Bronchial epithelial cell (primary cell): Measurements from ENCODE around the gene SHROOM3. TPM values are rescaled to one million over a fixed set of nuclear protein-coding genes. Genes with fewer than 3 reads are reported as not detected.

Source experiments
- DNase-seq: peaks from one replicate; pipeline ENCODE4 v3.0.0-alpha.2; 2010; ENCODE audit warnings: low read depth
- FAIRE-seq: peaks from 2 replicates; lab custom pipeline; 2011; peaks lifted over from hg19 to GRCh38; lab: Jason Lieb, UNC
- H3K27me3 ChIP-seq: 2 replicates; pipeline ENCODE4 v1.5.1; 2011; ENCODE audit warnings: low read length; ENCODE audit not compliant: control insufficient read depth, insufficient read depth
- H3K36me3 ChIP-seq: 2 replicates; pipeline ENCODE4 v1.5.1; 2011; ENCODE audit warnings: low read length; ENCODE audit not compliant: control insufficient read depth, insufficient read depth
- H3K4me3 ChIP-seq: 2 replicates; pipeline ENCODE4 v1.5.1; 2011; ENCODE audit warnings: mild to moderate bottlenecking, low read depth, low read length, control low read depth
- total RNA-seq: library from RNA; depleted of rRNA; stranded (reverse); fragments of >200 nt; gene quantifications from 2 replicates; pipeline ENCODE4 v1.2.1, GENCODE V29; 2014
- TF ChIP-seq, protein P1 (sequence below): IDR thresholded peaks from 2 replicates; pipeline ENCODE4 v1.5.1; 2011; ENCODE audit warnings: mild to moderate bottlenecking, moderate library complexity, low read length, control low read depth, inconsistent platforms; ENCODE audit not compliant: insufficient read depth, severe bottlenecking

SHROOM3 gene
- total RNA-seq, 1 donor from 2014 or later, result 6.3 TPM

DNA sequence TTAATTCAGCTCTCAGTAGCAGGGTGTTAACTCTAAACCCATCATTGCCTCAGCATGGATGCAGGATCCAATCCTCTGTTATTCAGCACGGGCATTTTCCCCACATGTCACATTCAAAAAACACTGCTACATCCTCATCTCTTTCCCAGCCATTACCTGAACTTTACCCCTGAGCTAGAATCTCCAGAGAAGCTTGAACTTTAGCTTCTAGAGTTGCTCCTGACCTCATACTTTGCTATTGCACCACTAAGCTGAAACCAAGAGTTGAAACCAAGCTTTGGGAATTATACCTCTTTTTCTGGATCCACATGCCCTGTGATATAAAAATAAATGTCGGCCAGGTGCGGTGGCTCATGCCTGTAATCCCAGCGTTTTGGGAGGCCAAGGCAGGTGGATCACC, 90.7 kb downstream of the SHROOM3 start:
- FAIRE-seq (no peak), DNase-seq (no peak)
- Histone ChIP-seq H3K4me3 (no peak overlapping the region), H3K36me3 (no peaks in the 10 kb centered on the region), H3K27me3 (no peaks in the 10 kb centered on the region)
- TF ChIP-seq, protein P1, sequence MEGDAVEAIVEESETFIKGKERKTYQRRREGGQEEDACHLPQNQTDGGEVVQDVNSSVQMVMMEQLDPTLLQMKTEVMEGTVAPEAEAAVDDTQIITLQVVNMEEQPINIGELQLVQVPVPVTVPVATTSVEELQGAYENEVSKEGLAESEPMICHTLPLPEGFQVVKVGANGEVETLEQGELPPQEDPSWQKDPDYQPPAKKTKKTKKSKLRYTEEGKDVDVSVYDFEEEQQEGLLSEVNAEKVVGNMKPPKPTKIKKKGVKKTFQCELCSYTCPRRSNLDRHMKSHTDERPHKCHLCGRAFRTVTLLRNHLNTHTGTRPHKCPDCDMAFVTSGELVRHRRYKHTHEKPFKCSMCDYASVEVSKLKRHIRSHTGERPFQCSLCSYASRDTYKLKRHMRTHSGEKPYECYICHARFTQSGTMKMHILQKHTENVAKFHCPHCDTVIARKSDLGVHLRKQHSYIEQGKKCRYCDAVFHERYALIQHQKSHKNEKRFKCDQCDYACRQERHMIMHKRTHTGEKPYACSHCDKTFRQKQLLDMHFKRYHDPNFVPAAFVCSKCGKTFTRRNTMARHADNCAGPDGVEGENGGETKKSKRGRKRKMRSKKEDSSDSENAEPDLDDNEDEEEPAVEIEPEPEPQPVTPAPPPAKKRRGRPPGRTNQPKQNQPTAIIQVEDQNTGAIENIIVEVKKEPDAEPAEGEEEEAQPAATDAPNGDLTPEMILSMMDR, result no peak

DNA sequence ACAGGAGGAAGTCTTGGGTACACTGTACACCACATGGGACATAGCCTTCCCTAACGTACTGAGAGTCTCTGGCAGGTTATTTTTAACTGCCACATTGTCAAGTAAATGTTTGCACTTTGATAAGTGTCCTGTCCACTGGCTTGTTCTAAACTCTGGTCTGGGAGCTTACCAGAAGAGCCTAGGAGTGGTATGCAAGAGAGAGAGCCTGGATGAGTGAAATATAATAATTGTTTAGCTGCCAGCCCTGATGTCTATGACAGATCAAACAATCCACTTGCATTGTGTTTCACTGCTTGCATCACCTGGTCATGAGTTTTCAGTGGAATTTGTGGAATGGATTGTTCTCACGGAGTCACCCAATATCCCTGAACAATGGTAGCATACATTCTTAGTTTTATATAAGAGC, 91.6 kb downstream of the SHROOM3 start:
- DNase-seq, result peak; percentile 64

DNA sequence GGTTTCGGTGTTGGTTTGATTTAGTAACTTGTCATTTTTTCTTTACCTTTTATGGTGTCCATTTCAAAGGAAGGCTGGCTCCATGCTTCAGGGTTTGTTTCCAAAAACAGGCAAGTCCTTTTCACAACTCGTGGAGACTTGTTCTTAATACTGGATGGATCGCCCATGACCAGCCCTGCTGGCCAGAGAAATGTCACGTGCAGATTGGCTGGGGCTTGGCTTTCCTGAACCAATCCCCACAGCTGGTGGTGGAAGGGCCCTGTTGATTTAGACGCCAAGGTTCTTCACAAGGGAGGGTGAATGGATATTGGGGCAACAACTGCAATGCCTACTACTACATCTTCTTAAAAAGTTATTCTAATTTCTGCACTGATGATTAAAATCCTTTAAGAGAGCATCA, 92.6 kb downstream of the SHROOM3 start:
- Histone ChIP-seq H3K4me3 (no peak overlapping the region), H3K36me3 (no peaks in the 10 kb centered on the region), H3K27me3 (no peaks in the 10 kb centered on the region)
- TF ChIP-seq, protein P1, result no peak
- DNase-seq, result peak; percentile 40
- FAIRE-seq, result no peak

More for the DNA sequence above, 91.6 kb downstream of the SHROOM3 start:
- TF ChIP-seq, protein P1, result no peak
- H3K27me3 ChIP-seq, result no peaks in the 10 kb centered on the region
- H3K4me3 ChIP-seq, result no peak overlapping the region
- H3K36me3 ChIP-seq, result no peaks in the 10 kb centered on the region
- FAIRE-seq, result no peak

DNA sequence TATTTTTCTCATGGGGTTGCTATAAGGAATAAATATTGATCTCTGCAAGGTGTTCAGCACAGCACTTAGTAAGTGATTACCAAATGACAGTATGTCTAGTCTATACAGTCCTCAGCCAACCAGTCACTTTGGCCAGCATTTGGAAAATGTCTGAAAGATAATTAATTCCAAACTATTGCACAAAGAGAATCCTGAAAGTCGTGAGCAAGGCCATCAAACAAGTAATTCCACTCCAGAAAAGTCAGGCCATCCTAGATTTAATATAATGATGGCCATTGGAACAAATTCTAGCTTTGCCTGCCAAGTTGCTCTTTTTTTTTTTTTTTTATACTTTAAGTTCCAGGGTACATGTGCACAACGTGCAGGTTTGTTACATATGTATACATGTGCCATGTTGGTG, 96.6 kb downstream of the SHROOM3 start:
- Histone ChIP-seq H3K27me3 (no peaks in the 10 kb centered on the region), H3K4me3 (no peak overlapping the region), H3K36me3 (no peaks in the 10 kb centered on the region)
- TF ChIP-seq, protein P1, result no peak
- FAIRE-seq (no peak), DNase-seq (no peak)

DNA sequence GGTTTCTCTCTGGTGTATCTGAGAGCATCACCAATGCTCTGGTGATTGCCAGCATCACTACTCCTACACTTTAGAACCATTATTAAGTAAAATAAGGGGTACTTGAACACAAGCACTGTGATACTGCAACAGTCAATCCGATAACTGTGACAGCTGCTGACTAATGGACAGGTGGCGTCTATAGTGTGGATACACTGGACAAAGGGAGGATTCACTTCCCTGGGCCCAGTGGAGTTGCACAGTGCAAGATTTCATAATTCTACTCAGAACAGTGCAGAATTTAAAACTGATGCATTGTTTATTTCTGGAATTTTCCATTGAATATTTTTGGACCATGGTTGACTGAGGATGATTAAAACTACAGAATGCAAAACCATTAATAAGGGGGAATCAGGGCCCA, 97.8 kb downstream of the SHROOM3 start:
- TF ChIP-seq, protein P1, result no peak
- DNase-seq, result no peak
- no peak for FAIRE-seq

DNA sequence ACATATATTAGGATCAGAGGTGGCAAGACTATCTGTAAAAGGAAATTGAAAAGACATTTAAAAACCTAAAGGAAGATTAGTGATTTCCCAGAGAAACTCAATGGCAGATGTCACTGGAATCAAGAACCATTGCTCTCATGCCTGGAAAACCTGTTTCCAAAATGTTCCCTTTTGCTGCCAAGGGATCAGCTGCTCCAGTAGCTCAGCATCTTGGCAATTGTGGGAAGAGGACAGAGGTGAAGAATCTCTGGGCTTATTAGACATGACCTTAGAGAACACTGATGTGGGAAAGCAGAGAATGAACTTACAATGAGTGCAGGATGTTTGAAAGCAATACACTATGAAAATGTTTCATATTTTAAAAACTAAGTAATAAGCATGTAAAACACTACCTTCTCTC, 98.3 kb downstream of the SHROOM3 start:
- TF ChIP-seq, protein P1, result no peak
- FAIRE-seq (no peak), DNase-seq (no peak)
- Histone ChIP-seq H3K27me3 (no peaks in the 10 kb centered on the region), H3K36me3 (no peaks in the 10 kb centered on the region), H3K4me3 (no peak overlapping the region)

More for the DNA sequence above, 97.8 kb downstream of the SHROOM3 start:
- Histone ChIP-seq H3K27me3 (no peaks in the 10 kb centered on the region), H3K4me3 (no peak overlapping the region), H3K36me3 (no peaks in the 10 kb centered on the region)
